Fibroblast of skin of abdomen (primary cell): ENCODE measurements around the gene GSTM1.
A peak's percentile ranks its signal among the peaks of the same experiment; 100 is the strongest.
"Not testable (repeated sequence)": the region's sequence is repeated elsewhere in the genome, so short reads cannot be mapped to it uniquely, and the experiment has no call there.

ENCODE experiments used
- DNase-seq: peaks from one replicate; pipeline ENCODE4 v3.0.0-alpha.2; 2013

Gene GSTM1

GRCh38 chr1:109659997-109660690, 27.5 kb upstream of the GSTM1 start:
- DNase-seq, result no peak

DNA sequence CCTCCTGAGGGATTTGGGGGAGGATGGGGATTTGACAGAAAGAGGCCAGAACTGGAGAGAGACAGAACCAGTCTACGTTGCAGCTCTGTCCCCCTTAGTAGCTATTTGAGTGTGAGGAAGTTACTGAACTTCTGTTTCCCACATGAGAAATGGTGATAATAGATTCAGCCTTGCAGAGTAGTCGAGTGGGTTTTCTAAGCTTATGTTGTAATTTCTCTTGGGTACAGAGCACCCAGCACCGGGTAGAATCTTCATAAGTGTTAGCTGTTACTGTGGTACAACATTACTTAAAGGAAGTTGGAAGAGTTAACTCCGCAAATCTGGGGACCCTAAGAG, 27.0 kb upstream of the GSTM1 start:
- DNase-seq, result not testable (repeated sequence)

DNA sequence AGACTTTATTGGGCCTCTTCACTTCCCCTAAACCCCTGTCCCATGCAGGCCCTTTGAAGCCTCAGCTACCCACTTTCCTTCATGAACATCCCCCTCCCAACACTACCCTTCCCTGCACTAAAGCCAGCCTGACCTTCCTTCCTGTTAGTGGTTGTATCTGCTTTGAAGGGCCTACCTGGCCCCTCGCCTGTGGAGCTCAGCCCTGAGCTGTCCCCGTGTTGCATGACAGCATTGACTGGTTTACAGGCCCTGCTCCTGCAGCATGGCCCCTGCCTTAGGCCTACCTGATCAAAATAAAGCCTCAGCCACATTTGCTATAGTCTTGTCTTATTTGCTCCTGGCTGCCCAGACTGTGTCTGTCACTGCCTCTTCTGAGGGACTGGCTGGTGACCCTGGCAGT, 26.2 kb upstream of the GSTM1 start:
- DNase-seq, result no peak

- DNase-seq, result no peak
Observed at GRCh38 chr1:109664671-109665070, 22.9 kb upstream of the GSTM1 start.

DNA sequence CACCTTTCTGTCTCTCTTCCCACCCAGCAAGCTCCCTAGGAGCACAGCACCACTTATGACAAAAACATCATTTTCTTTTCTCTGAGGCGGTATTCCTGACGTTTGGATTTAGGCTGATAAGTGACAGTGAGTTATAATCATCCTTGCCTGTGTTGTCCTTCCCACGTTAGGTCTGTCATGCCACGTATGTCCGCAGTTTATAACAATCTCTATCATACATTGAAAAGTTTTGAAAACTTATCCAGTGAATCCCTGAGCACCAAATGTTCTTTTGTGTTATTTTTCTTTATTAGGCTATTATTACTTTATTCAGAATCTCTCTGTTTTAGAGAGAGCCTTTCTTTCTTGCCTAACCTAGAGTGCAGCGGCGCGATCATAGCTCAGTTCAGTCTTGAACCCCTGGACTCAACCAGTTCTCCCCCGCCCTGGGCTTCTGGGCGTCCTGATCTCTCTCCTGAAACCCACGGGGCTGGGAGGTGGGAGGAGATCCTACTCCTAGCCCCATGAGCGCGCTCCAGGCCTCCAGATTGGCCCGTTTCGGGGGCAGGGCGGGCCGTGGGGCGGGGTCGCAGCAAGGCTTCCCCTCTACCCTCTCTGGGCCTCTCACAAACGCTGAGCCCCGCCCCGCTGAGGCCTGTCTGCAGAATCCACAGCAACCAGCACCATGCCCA, 20.0 kb upstream of the GSTM1 start, which contains the start of gene GSTM2:
Gene GSTM2 (plus strand): TSS at position 606 of the 671 bp plus-strand sequence. CDS start 59 bp downstream, at position 665.
- peak; percentile 87 for DNase-seq

DNA sequence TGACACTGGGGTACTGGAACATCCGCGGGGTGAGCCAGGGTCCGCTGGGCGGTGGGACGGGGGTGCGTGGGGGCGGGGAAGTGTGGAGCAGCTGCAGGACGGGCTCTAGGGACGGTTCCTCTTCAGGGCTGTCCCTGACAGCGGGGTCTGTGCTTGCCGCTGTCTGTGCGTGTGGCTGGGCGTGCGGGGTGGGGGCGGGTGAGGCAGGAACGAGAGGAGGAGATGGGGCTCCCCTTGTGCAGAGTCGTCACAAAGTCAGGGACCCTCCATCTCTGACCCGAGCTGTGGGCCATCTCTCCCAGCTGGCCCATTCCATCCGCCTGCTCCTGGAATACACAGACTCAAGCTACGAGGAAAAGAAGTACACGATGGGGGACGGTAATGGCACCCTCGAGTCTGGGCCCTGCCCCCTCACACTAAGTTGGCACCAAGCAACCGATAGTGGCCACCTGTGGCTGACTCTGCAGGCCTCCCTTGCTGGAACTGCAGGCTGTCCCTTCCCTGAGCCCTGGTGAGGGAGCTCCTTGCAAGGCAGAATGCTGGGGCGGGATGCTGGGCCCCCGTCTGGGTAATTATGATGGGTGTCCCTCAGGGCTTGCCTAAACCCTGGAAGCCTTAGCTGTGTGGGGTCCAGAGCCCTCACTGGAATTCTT, 19.4 kb upstream of the GSTM1 start:
- no peak for DNase-seq

DNA sequence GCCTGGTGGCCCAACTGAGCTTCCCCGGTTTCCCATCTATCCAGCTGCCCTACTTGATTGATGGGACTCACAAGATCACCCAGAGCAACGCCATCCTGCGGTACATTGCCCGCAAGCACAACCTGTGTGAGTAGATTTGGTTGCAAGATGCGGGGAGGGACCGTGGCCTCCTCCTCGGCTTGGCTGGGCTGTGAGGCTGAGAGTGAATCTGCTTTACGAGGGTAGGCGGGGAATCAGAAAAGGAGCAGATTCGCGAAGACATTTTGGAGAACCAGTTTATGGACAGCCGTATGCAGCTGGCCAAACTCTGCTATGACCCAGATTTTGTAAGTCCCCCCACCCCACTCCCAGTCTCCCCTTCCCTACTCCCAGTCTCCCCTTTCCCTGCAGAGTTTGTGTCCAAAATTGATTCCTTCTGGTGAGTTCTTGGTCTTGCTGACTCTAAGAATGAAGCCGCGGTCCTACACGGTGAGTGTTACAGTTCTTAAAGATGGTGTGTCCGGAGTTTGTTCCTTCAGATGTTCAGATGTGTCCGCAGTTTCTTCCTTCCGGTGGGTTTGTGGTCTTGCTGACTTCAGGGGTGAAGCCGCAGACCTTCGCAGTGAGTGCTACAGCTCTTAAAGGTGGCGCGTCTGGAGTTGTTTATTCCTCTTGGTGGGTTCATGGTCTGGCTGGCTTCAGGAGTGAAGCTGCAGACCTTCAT, 18.2 kb upstream of the GSTM1 start:
- DNase-seq, result no peak

DNA sequence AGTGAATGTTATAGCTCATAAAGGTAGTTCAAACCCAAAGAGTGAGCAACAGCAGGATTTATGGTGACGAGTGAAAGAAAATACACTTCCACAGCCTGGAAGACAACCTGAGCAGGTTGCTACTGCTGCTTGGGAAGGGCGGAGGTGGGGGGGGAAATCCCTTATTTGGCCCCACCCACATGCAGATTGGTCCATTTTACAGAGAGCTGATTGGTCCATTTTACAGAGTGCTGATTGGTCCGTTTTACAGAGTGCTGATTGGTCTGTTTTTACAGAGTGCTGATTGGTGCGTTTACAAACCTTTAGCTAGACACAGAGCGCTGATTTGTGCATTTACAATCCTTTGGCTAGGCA, 17.7 kb upstream of the GSTM1 start:
- DNase-seq, result not testable (repeated sequence)

- DNase-seq, result no peak
Observed at GRCh38 chr1:109671067-109671466, 16.6 kb upstream of the GSTM1 start.

- DNase-seq, result not testable (repeated sequence)
Observed at GRCh38 chr1:109673861-109674260, 13.8 kb upstream of the GSTM1 start.

GRCh38 chr1:109676683-109677381, 10.8 kb upstream of the GSTM1 start:
- not testable (repeated sequence) for DNase-seq

DNA sequence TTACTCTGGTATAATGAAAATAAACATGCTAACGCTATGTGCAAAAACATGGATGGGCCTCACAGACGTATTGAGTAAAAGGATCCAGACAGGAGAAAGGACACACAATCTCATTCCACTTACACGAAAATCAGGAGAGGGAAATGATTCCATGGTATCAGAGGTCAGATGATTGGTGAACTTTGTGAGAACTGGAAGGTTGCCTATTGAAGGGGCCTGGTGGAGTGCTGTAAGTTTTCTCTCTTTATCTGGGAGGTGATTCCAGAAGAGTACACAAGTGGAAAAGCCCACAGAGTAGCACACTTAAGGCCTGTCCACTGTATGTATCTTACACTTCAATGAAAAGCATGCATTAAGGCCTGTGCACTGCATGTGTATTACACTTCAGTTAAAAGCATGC, 10.2 kb upstream of the GSTM1 start:
- DNase-seq, result no peak

DNA sequence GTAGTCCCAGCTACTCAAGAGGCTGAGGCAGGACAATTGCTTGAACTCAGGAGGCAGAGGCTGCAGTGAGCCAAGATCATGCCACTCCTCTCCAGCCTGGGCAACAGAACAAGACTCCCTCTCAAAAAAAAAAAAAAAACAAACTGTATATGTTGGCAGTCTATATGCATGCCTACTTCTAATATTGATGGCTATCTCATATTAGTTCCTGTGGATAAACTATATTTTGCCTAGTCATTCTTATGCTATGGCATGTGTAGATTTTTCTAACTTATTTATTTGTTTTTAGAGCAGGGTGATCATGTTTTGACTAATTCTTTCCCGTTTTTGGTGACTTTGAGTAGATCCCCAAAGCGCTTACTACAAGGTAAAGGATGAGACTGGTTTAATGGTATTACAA, 9.0 kb upstream of the GSTM1 start:
- not testable (repeated sequence) for DNase-seq

DNA sequence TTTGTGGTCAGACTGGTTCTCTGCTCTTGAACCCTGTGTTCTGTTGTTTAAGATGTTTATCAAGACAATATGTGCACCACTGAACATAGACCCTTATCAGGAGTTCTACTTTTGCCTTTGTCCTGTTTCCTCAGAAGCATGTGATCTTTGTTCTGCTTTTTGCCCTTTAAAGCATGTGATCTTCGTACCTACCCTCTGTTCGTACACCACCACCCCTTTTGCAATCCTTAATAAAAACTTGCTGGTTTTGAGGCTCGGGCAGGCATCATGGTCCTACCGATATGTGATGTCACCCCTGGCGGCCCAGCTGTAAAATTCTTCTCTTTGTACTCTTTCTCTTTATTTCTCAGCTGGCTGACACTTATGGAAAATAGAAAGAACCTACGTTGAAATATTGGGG, 2.8 kb upstream of the GSTM1 start:
- not testable (repeated sequence) for DNase-seq

- not testable (repeated sequence) for DNase-seq
Observed at GRCh38 chr1:109685399-109685798, 2.2 kb upstream of the GSTM1 start.

DNA sequence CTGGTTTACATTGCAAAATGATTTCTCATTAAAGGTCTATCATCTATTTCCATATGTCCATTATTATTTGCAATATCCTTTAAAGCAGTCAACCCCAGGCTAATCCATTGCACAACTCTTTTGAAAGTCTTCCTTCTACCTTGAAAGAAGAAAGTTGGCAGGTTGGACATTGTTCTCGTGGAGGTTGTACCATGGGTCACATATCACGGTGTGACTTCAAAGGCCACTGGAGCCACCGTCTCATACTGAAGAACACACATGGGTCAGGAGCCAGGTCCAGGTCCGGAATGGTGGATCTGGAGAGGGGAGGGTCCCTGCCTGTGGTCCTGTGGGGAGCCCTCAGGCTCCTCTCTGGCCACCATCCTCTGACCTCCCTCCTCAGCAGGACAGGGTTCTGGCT, 1.7 kb upstream of the GSTM1 start:
- DNase-seq, result not testable (repeated sequence)

DNA sequence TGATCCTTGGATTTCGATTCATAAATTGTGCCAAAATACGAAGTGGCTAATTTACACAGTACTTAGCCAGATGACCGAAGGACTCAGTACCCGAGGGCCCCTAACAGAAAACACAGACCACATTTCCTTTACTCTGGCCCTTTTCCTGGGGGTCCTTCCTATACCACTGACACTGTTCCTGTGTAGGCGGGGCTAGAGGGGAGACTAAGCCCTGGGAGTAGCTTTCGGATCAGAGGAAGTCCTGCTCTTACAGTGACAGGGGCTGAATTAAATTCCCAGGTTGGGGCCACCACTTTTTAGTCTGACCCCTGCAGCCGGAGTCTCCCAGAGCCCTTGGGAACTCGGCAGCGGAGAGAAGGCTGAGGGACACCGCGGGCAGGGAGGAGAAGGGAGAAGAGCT, 508 bp upstream of the GSTM1 start:
- DNase-seq, result not testable (repeated sequence)

DNA sequence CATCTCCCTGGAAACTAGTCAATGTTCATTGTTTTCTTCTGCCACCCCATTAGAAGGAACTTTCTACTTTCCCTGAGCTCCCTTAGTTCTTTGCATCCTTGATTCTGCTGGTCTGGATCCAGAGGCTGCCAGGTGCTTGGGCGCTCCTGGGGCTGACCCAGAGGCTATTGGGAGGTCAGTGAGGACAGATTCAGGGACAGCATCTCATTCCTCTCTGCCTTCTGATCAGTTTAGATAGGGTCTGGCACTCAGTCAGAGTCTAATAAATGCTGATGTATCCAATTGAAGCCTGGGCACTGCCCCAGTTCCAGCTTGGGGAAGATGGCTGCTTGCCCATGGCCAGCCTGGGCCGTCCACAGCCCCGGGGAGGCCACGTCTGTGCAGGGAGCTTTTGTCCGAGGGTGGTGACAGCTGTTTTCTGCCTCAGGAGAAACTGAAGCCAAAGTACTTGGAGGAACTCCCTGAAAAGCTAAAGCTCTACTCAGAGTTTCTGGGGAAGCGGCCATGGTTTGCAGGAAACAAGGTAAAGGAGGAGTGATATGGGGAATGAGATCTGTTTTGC, 2.3 kb downstream of the GSTM1 start:
- no peak for DNase-seq

GRCh38 chr1:109691759-109692158, 4.1 kb downstream of the GSTM1 start:
- DNase-seq, result no peak

GRCh38 chr1:109694400-109694799, 6.8 kb downstream of the GSTM1 start:
- DNase-seq, result not testable (repeated sequence)

DNA sequence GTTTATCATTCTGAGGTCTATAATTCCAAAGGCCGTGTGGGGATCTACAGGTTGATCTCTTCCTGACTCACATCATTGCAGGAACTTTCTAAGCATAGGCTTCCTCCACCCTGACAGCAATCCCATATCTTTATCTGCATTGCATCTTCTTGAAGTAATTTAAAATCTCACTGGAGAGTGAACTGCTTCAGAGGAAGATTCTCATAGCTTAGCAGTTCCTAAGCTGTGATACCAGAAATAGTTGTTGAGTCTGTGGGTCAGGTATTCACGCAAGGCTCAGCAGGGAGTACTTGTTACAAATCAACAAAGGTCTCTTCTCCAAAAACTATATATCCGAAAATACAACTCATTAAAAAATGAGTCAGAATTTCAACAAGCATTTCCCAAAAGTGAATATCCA, 7.5 kb downstream of the GSTM1 start:
- not testable (repeated sequence) for DNase-seq

- no peak for DNase-seq
Observed at GRCh38 chr1:109697066-109697465, 9.4 kb downstream of the GSTM1 start.
